IMR-90 (cell line): Measurements from ENCODE around the gene GPR141. TPM values are rescaled to one million over a fixed set of nuclear protein-coding genes. Genes with fewer than 3 reads are reported as not detected.

Experiments
- ATAC-seq: fragments of 200-7000 bp; cut with Tn5 transposase; 2 replicates; pipeline ENCODE4 v1.9.1; 2020; ENCODE audit warnings: low read depth, mild to moderate bottlenecking, moderate library complexity
- BruUV-seq: library from RNA; stranded (reverse); fragments of 400-500 nt; replicated peaks from 2 replicates; lab custom pipeline; 2021; lab: Mats Ljungman, UMichigan
- CTCF ChIA-PET: fragments of 300-600 bp; formaldehyde crosslinking; extraction: SDS; loops from one replicate; lab custom pipeline; 2021; ENCODE audit warnings: antibody characterized with exemption; lab: Yijun Ruan, JAX
- POLR2A ChIA-PET: fragments of 300-600 bp; sonication (Branson Sonifier 250); formaldehyde crosslinking; loops from one replicate; lab custom pipeline; 2022; ENCODE audit warnings: antibody characterized with exemption; ENCODE audit not compliant: unreplicated experiment; lab: Charles Lee
- DNase-seq: peaks from one replicate; pipeline ENCODE4 v3.0.0; 2013
- H2AFZ ChIP-seq: replicated peaks from 2 replicates; pipeline ENCODE3; 2013; ENCODE audit warnings: low read length, mild to moderate bottlenecking; ENCODE audit not compliant: poor library complexity
- H2AK5ac ChIP-seq: 2 replicates; pipeline ENCODE4 v1.6.1; 2013; ENCODE audit warnings: low read depth, low read length, inconsistent platforms
- H2AK9ac ChIP-seq: replicated peaks from 2 replicates; pipeline ENCODE3; 2013; ENCODE audit warnings: mild to moderate bottlenecking, low read depth, low read length, moderate library complexity; ENCODE audit not compliant: poor library complexity
- H2BK120ac ChIP-seq: 2 replicates; pipeline ENCODE4 v1.6.1; 2013; ENCODE audit warnings: low read depth, low read length, inconsistent platforms
- H2BK15ac ChIP-seq: 3 replicates; pipeline ENCODE4 v1.6.1; 2013; ENCODE audit warnings: low read depth, low read length, inconsistent platforms
- H2BK20ac ChIP-seq: 2 replicates; pipeline ENCODE4 v1.6.1; 2013; ENCODE audit warnings: low read depth, mild to moderate bottlenecking, inconsistent platforms, low read length, moderate library complexity
- H2BK5ac ChIP-seq: 2 replicates; pipeline ENCODE4 v1.6.1; 2013; ENCODE audit warnings: mild to moderate bottlenecking, low read depth, low read length, inconsistent platforms; ENCODE audit not compliant: poor library complexity, severe bottlenecking
- H3K14ac ChIP-seq: replicated peaks from 2 replicates; pipeline ENCODE4 v1.6.1; 2013; ENCODE audit warnings: low read depth, low read length, inconsistent platforms
- H3K18ac ChIP-seq: 2 replicates; pipeline ENCODE4 v1.6.1; 2013; ENCODE audit warnings: low read depth, low read length, control low read depth
- H3K23ac ChIP-seq: 2 replicates; pipeline ENCODE4 v1.6.1; 2013; ENCODE audit warnings: low read depth, low read length, inconsistent platforms
- H3K27ac ChIP-seq: 2 replicates; pipeline ENCODE4 v1.5.1; 2013; ENCODE audit warnings: mild to moderate bottlenecking, control low read depth, low read length; ENCODE audit not compliant: insufficient read depth
- H3K27me3 ChIP-seq: 2 replicates; pipeline ENCODE4 v1.6.1; 2013; ENCODE audit warnings: low read length; ENCODE audit not compliant: control insufficient read depth, insufficient read depth
- H3K36me3 ChIP-seq: 2 replicates; pipeline ENCODE4 v1.6.1; 2013; ENCODE audit warnings: low read length, mixed read lengths; ENCODE audit not compliant: control insufficient read depth, insufficient read depth
- H3K4ac ChIP-seq: 2 replicates; pipeline ENCODE4 v1.6.1; 2013; ENCODE audit warnings: low read depth, low read length, inconsistent platforms
- H3K4me1 ChIP-seq: 2 replicates; pipeline ENCODE4 v1.6.1; 2013; ENCODE audit warnings: low read length, mixed read lengths; ENCODE audit not compliant: control insufficient read depth, insufficient read depth
- H3K4me2 ChIP-seq: 2 replicates; pipeline ENCODE4 v1.6.1; 2013; ENCODE audit warnings: low read depth, mild to moderate bottlenecking, control low read depth, low read length, moderate library complexity
- H3K4me3 ChIP-seq: 2 replicates; pipeline ENCODE4 v1.5.1; 2013; ENCODE audit warnings: low read depth, mild to moderate bottlenecking, control low read depth, low read length, moderate library complexity; ENCODE audit not compliant: insufficient read depth
- H3K56ac ChIP-seq: 2 replicates; pipeline ENCODE4 v1.6.1; 2013; ENCODE audit warnings: low read length, inconsistent platforms; ENCODE audit not compliant: insufficient read depth; ENCODE audit errors: extremely low read depth
- H3K79me1 ChIP-seq, 2 experiments: 2 replicates each; pipeline ENCODE4 v1.6.1; 2013; ENCODE audit warnings: low read length in 2 of 2, inconsistent platforms in 1 of 2, low read depth in 1 of 2
- H3K9ac ChIP-seq: 2 replicates; pipeline ENCODE4 v1.6.1; 2013; ENCODE audit warnings: low read depth, low read length, control low read depth
- H3K9me1 ChIP-seq: 2 replicates; pipeline ENCODE4 v1.6.1; 2013; ENCODE audit warnings: low read length, inconsistent platforms; ENCODE audit not compliant: insufficient read depth
- H3K9me3 ChIP-seq: 2 replicates; pipeline ENCODE4 v1.6.1; 2013; ENCODE audit warnings: low read length; ENCODE audit not compliant: control insufficient read depth, insufficient read depth
- H4K20me1 ChIP-seq: 2 replicates; pipeline ENCODE4 v1.6.1; 2013; ENCODE audit warnings: low read length, inconsistent platforms; ENCODE audit not compliant: insufficient read depth
- H4K5ac ChIP-seq: 2 replicates; pipeline ENCODE4 v1.6.1; 2013; ENCODE audit warnings: mild to moderate bottlenecking, low read depth, low read length, control low read depth
- H4K8ac ChIP-seq, 2 experiments: 2 replicates each; pipeline ENCODE4 v1.6.1; 2013; ENCODE audit warnings: low read depth in 2 of 2, low read length in 2 of 2, control low read depth in 1 of 2, inconsistent platforms in 1 of 2
- H4K91ac ChIP-seq: 2 replicates; pipeline ENCODE4 v1.6.1; 2013; ENCODE audit warnings: low read depth, low read length, inconsistent platforms; ENCODE audit not compliant: insufficient read depth
- BHLHE40 ChIP-seq: fragments of 150-350 bp; IDR thresholded peaks from 2 replicates; pipeline ENCODE4 v1.6.1; 2016; ENCODE audit warnings: mild to moderate bottlenecking, low read depth, low read length
- ELK1 ChIP-seq: fragments of 150-350 bp; IDR thresholded peaks from 2 replicates; pipeline ENCODE4 v1.6.1; 2016; ENCODE audit warnings: low read depth, mild to moderate bottlenecking, low read length, moderate library complexity, borderline replicate concordance
- MAFK ChIP-seq: IDR thresholded peaks from 2 replicates; pipeline ENCODE4 v1.6.1; 2012; ENCODE audit warnings: low read depth, low read length, improper control_type of control experiment
- MAZ ChIP-seq: IDR thresholded peaks from 2 replicates; pipeline ENCODE4 v1.6.1; 2012; ENCODE audit warnings: low read depth, mild to moderate bottlenecking, low read length, improper control_type of control experiment, moderate library complexity, borderline replicate concordance
- MXI1 ChIP-seq: IDR thresholded peaks from 2 replicates; pipeline ENCODE4 v1.6.1; 2012; ENCODE audit warnings: low read depth, mild to moderate bottlenecking, low read length, moderate library complexity, borderline replicate concordance
- POLR2A ChIP-seq: IDR thresholded peaks from 2 replicates; pipeline ENCODE4 v1.6.1; 2012; ENCODE audit warnings: mild to moderate bottlenecking, low read depth, low read length
- RCOR1 ChIP-seq: IDR thresholded peaks from 2 replicates; pipeline ENCODE4 v1.6.1; 2012; ENCODE audit warnings: mild to moderate bottlenecking, low read length, improper control_type of control experiment; ENCODE audit not compliant: insufficient replicate concordance
- RFX5 ChIP-seq: IDR thresholded peaks from 2 replicates; pipeline ENCODE4 v1.8.0; 2012; ENCODE audit warnings: low read depth, mild to moderate bottlenecking, low read length, moderate library complexity
- dilution Hi-C: fragments of 300-500 bp; cut with HindIII; formaldehyde crosslinking; loops from one replicate; pipeline ENCODE4 v1.14.3; 2018; ENCODE audit warnings: low sequenced_read_pairs; ENCODE audit not compliant: unreplicated experiment
- in situ Hi-C: fragments of 300-500 bp; cut with MboI; formaldehyde crosslinking; loops from 3 replicates; pipeline ENCODE4 v1.14.3; 2019; ENCODE audit warnings: low sequenced_read_pairs, inconsistent platforms, mixed read lengths
- intact Hi-C: fragments of 100-400 bp; cut with micrococcal nuclease; formaldehyde crosslinking; loops from 2 replicates; pipeline ENCODE4 v1.10.0; 2022
- polyA plus RNA-seq, 3 experiments: library from polyadenylated mRNA; depleted of rRNA; stranded (reverse); fragments of >200 nt; gene quantifications; 2 replicates each; pipeline ENCODE4 v1.2.3, GENCODE V29; 2012; ENCODE audit warnings: low replicate concordance in 1 of 3
- total RNA-seq: library from RNA; depleted of rRNA; stranded (reverse); fragments of >200 nt; gene quantifications from 2 replicates; pipeline ENCODE4 v1.2.3, GENCODE V29; 2012

The GPR141 gene
- total and polyA plus RNA-seq, 2 of the 4 experiments (the other 2 are of a cell fraction), result not detected

DNA sequence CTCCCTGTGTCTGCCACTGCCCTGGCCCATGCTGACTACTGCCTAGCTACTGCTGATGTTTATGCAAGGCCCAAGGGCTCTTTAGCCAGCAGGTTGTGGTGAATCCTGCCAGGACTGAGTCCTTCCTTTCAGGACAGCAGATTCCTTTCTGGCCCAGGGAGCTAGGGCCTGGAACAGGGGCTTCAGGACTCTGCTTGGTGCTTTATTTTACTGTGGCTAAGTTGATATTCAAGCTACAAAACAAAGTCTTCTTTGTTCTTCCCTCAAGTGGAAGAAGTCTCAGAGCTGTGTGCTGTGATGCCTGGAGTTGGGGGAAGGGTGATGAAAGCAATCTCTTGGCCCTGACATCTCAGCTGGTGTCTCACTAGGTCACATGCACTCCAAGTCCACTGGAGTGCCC, 98.6 kb downstream of the GPR141 start:
- no peak overlapping the region for H3K14ac ChIP-seq
- H3K56ac ChIP-seq, result no peak overlapping the region
- peaks cover 7% of the 10 kb centered on the region for H3K9me3 ChIP-seq
- H3K23ac ChIP-seq, result no peak overlapping the region
- POLR2A ChIA-PET, result no interaction called here
- no peak overlapping the region for H2BK20ac ChIP-seq
- H3K9me1 ChIP-seq, result no peaks in the 10 kb centered on the region
- no peak overlapping the region for H2BK120ac ChIP-seq
- in situ Hi-C loops (no loop called here), intact Hi-C loops (no loop called here), dilution Hi-C loops (no loop called here)
- no peak for ATAC-seq
- no peak overlapping the region for H3K4ac ChIP-seq
- no peaks in the 10 kb centered on the region for H4K20me1 ChIP-seq
- H3K27me3 ChIP-seq, result no peaks in the 10 kb centered on the region
- no peak overlapping the region for H4K91ac ChIP-seq
- no peak overlapping the region for H2AFZ ChIP-seq
- H3K9ac ChIP-seq, result no peak overlapping the region
- H3K4me2 ChIP-seq, result no peak overlapping the region
- no peak overlapping the region for H3K4me3 ChIP-seq
- H3K4me1 ChIP-seq, result no peaks in the 10 kb centered on the region
- H2BK15ac ChIP-seq, result no peak overlapping the region
- no peak overlapping the region for H2BK5ac ChIP-seq
- no peaks in the 10 kb centered on the region for H3K36me3 ChIP-seq
- no peak overlapping the region for H3K27ac ChIP-seq
- H3K79me1 ChIP-seq, result no peaks in the 10 kb centered on the region
- no peak overlapping the region for H3K18ac ChIP-seq
- no peak for TF ChIP-seq ELK1
- TF ChIP-seq RCOR1, result no peak
- TF ChIP-seq RFX5, result no peak
- no peak for TF ChIP-seq BHLHE40
- TF ChIP-seq MAZ, result no peak
- no peak for TF ChIP-seq POLR2A
- TF ChIP-seq MAFK, result no peak
- no peak for TF ChIP-seq MXI1
- no peak for DNase-seq
- no peak overlapping the region for H2AK9ac ChIP-seq
- no peak overlapping the region for H4K8ac ChIP-seq
- CTCF ChIA-PET, result no interaction called here
- BruUV-seq, result no TSS peak
- H4K5ac ChIP-seq, result no peak overlapping the region
- no peak overlapping the region for H2AK5ac ChIP-seq
